NT2/D1 (cell line): ENCODE measurements around the gene MDM4.

Source experiments
- SUZ12 ChIP-seq: IDR thresholded peaks from 2 replicates; pipeline ENCODE4 v1.6.1; 2011; ENCODE audit not compliant: insufficient read length, insufficient read depth; ENCODE audit errors: extremely low read depth
- YY1 ChIP-seq: IDR thresholded peaks from 2 replicates; pipeline ENCODE4 v1.6.1; 2011; ENCODE audit not compliant: insufficient read length, insufficient read depth
- ZNF274 ChIP-seq: IDR thresholded peaks from 2 replicates; pipeline ENCODE4 v1.6.1; 2011; ENCODE audit warnings: mild to moderate bottlenecking, low read depth, low read length

DNA sequence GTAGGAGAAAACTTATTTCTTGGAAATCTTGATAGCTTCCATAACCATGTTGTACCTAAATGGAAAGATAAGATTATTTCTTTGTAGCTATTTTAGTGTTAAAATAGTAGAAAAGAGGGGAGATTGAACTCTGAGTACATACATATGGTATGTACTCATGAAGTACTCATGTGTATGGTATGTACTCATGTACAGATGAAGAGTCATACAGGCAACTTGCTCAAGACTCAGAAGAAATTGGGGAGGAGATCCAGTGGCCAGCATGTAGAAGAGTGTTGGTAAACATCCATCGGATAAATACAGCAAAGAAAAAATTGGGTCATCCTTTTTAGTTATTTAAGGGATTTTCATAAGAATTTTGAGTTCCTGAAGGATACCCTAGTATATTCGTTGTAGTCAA is 29.0 kb downstream of the MDM4 start:
- TF ChIP-seq SUZ12 (no peak), YY1 (no peak), ZNF274 (no peak)
